Midbrain (tissue), 1 donor: ENCODE results near the gene SELENOP.
"Not testable (repeated sequence)": the region's sequence is repeated elsewhere in the genome, so short reads cannot be mapped to it uniquely, and the experiment has no call there.

Source experiments
- DNase-seq: peaks from one replicate; lab custom pipeline; 2025; lab: John Stamatoyannopoulos, UW

SELENOP gene

DNA sequence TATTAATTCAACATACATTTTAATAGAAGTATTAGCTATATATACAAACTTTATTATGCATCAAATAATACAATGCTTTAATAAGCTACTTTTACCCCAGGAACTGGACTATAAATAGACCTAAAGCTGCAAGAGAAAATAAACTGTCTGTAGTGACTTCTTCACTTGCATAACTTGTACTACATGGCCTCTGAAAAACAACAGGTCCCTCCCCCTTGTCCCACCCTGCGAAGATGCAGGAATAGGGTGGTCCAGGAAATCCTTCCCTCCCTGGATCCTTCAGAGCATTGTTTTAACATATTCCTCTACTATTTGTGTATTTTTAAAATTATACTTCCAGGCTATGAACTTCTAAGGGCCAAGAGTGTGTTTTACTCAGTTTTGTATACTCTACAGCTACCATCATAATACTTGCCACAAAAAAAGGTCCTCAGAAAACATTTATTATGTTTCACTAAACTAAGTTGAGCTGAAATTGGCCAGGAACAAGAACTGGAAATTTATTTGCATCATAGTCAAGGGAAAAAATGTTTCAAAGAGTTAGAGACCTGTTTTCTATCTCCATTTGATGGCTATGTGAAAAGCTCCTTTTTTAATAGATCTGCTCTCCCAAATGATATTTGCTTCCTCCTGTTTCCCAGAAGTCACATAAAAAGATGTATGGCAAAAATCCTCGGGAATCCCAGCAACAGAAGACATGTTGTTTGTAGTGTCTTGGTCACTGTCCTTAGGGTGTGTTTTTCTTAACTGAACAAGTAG is 15.2 kb upstream of the SELENOP start:
- no peak for DNase-seq

- no peak for DNase-seq
These were observed 13.9 kb upstream of the SELENOP start for GRCh38 chr5:42825422-42826148.

DNA sequence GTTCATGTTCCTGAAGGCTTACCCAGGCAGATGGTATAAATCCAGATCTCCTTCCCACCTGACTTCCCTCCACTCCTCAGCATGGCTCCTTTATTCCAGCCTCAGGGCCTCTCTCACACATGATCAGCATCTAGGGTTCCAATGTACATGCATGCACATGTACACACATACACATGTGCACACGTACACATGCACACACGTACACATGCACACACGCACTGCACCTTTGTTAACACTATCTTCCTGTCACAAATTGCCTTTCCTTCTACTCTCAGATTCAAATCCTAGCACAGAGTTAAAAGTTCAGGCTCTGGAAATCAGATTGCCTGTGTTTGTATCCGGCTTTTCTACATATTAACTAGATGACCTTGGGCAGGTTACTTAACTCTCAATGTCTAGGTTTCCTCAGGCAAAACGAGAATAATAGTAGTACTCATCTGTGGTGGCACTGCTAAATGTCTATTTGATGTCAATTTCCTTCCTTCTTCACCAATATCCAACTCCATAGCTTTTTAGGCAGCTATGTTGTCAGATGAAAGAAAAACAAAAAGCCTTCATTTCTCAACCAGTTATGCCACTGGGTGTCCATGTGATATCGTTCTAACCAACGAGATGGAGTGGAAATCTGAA is 12.8 kb upstream of the SELENOP start:
- DNase-seq: no peak

- DNase-seq: no peak
These were observed 10.9 kb upstream of the SELENOP start for GRCh38 chr5:42822548-42822947.

DNA sequence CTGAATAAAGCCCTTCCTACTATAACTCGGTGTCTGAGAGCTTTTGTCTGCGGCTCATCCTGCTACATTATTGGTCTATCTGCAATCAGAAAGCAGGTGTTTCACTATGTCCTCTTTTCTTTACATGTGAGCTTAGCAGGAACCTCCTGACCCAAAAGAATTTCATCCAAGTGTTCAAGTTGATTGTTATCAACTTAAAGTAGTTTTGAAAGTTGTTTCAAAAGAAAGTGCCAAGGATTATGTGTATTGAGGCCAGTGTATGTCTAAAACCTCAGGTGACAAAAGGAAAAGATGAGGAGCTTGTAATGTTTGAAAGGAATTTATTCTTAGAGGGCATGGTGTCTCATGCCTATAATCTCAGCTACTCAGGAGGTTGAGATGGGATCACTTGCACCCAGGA is 8.1 kb upstream of the SELENOP start:
- DNase-seq: no peak

DNA sequence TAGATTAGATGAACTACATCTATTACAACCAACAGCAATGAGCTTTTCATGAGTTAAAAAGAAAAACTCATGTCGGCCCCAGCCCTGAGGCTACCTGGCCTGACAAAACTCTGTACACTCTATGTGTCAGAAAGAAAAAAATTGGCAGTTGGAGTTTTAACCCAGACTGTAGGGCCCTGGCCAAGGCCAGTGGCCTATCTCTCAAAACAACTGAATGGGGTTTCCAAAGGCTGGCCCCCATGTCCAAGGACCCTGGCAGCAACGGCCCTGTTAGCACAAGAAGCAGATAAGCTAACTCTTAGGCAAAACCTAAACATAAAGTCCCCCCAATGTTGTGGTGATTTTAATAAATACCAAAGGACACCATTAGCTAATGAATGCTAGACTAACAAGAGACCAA is 4.9 kb upstream of the SELENOP start:
- not testable (repeated sequence) for DNase-seq

- DNase-seq: peak; percentile 40
These were observed 1.8 kb upstream of the SELENOP start for GRCh38 chr5:42813533-42813932.

DNA sequence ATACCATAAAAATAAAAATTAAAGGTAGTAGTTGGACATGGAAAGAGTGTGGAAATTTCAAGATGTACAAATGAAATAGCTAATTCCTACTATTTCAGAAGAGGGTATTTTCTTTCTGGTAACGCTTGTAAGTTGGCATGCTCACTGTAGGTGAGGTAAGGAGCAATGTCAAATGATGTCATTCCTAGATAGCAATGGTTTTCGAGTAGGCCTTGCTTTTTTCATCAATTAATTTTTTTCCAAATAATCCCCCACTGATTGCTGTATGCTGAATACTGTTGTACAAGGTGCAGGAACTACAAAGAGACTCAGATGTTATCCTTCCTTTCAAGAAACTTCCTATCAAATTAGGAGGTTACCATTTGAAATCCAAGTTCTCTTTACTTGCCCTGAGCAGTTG is 928 bp upstream of the SELENOP start:
- DNase-seq: peak; percentile 34

DNA sequence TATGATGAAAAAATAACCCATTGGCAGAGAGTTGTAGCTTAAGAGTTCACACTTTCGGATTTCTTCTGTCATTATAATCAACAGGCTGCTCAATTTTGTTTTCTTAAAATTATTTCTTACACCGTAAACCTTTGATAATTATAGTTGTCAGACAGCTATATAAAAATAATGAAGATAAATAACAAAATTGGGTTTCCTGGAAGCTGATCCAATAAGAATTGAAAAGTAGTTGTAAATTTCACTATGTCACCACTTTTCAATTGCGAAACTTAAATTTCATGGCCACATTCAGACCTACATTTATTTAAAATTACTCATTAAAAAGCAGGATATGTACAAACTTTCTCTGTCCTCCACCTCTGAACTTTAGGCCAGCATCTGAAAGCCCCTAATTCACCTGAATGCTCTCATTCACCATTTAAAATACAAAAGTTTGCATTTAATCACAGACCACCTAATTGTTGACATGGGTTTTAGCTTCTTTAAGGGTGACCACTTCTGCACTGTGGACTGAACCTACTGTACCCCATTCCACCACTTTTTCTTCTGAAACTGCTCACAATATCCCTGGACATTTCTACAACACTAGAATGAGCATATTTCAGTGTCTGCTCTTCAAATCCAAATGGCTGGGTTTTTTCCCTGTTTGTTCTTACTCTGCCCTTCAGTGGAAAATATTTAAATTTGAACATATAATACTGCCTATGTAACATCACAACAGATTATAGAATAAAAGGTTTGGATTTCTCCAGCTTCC is 680 bp downstream of the SELENOP start:
- no peak for DNase-seq

- no peak for DNase-seq
These were observed 2.6 kb downstream of the SELENOP start for GRCh38 chr5:42808888-42809611.

DNA sequence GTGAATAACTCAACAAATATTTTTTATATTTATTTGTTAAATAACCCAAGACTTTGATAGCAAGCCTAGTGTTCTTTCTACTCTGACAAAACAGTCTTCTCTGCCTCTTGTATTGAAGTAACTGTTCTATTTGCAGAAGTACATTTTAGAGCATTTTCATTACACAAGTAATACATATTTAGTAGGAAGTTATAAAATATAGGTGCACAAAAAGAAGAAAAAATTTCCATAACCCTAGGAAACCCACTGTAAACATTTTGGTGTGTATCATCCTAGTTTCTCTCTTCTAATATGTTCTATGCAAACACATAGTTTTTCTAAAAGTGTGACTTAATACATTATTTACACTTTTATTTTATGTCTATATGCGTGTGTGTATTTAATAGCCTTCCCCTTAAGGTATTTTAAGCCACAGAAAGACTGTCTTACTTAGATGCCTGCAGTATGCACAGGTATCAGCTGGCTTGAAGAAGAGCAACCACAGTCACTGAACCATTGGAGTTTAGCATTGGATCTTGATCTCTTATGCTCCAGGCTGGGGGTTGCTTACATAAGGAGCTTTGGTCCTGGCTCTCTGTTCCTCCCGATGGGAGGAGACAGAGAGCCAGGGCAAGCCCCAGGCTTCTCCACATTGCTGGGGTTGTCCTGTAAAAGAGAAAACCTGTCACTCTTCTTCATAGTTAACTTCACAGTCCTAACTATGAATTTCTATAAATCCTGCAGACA is 3.8 kb downstream of the SELENOP start:
- peak; percentile 50 for DNase-seq

DNA sequence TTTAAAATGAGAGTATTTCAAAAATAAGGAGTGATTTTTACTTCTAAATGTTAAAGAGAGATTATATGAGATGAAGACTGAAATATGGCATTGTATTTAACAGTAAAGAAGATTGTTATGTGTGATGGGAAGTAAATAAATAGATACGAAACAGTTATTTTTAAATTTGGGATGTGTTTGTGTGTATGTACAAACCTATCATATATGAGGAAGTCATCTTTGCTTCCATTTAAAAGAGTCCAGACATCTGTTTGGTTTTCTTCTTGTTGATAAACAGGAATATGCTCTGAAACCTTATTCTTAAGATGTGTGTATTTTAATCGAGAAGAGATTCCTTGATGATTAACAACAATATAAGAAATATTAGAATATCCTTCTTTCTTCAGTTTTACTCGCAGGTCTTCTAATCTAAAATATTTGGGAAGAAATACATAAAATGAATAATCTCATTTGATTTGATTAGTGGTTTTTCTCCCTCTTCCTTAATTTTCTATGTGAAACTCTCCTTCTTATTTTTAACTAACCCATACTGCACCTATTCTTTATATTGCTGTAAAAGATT is 4.9 kb downstream of the SELENOP start:
- no peak for DNase-seq

DNA sequence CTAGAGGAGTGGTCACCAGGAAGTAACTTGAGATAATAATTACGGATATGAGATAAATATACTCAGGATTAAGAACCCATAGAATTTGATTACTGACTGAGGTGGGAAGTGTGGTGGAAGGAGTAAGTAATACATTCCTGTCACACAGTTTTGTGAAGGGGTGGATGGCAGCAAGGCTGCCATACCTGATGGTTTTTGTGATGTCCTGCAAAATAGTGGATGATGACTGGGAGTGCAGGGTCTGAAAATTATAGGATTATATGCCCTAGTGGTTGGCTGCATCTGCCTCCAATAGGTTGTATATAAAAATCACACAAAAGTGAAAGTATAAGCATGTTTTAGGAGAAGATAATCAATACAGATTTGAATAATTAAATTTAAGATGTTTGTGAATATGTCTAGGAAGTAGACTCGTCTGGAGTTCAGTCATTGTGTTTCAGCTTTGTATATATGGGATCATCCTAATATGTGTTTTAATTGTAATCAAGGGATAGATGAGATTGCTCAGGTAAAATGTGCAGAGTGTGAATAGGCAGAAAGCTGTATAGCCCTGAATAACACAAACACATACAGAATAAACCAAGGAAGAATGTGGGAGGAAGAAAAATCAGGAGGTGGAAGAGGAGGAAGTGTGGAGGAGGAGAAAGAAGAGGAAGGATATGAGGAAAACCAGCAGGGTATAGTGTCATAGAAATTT is 5.5 kb downstream of the SELENOP start:
- no peak for DNase-seq

- DNase-seq: no peak
These were observed 6.9 kb downstream of the SELENOP start for GRCh38 chr5:42804717-42805339.

DNA sequence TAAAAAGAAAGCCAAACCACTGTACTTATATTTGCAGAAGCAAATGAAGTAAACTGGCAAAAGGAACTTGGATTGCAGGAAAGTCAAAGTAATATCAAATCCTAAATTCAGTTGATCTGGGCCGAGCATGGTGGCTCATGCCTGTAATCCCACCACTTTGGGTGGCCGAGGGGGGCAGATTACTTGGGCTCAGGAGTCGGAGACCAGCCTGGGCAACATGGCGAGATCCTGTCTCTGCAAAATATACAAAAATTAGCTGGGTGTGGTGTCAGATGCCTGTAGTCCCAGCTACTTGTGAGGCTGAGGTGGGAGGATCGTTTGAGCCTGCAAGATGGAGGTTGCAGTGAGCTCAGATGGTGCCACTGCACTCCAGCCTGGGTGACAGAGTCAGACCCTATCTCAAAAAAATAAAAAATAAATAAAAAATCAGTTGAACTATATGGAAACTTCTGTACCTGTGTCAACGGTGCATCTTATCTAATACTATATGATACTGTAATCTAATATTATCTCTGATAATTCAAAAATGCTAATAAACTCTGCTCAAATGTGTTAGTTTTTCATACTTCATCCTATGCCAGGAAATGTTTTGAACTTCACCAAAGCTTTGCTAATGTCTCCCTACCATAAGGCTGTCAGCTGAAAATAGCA is 10.1 kb downstream of the SELENOP start:
- DNase-seq: no peak

- DNase-seq: no peak
These were observed 10.9 kb downstream of the SELENOP start for GRCh38 chr5:42800748-42801330.

DNA sequence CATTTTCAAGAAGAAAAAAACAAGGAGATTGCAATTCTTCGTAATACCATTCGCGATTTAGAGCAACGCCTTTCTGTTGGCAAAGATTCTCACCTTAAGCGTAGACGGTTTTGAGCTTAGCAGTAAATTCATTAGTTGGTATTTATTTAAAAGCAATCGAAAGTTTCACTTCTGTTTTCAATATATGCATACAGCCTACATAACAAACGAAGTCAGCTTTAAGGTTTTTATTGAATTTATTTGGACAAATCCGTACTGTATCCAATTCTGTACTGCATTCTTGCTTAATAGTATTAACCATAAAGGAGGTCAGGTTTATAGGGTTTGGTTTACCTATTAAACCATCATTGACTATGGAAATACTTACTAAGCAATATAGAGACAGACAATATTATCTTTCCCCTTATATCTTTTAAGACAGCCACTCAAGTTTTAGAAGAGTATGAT is 12.0 kb downstream of the SELENOP start:
- no peak for DNase-seq

GRCh38 chr5:42799241-42799608 is 12.5 kb downstream of the SELENOP start:
- DNase-seq: no peak
